H1 (cell line): ENCODE data around the gene STK39. TPM values are rescaled to one million over a fixed set of nuclear protein-coding genes. Genes with fewer than 3 reads are reported as not detected.

ENCODE experiments used
- CTCF ChIA-PET: fragments of 300-600 bp; sonication (Branson Sonifier 250); formaldehyde crosslinking; loops from one replicate; lab custom pipeline; 2021; ENCODE audit not compliant: partially characterized antibody; lab: Charles Lee
- POLR2A ChIA-PET: fragments of 300-600 bp; sonication (Branson Sonifier 250); formaldehyde crosslinking; loops from one replicate; lab custom pipeline; 2021; ENCODE audit warnings: inconsistent platforms; ENCODE audit not compliant: partially characterized antibody; lab: Charles Lee
- DNase-seq, 2 experiments: peaks; one replicate each; pipeline versions ENCODE4 v3.0.0 to v3.0.0-alpha.2; 2010 to 2022; ENCODE audit warnings: low spot score in 2 of 2, low read depth in 1 of 2, mixed read lengths in 1 of 2
- FAIRE-seq: peaks from 2 replicates; lab custom pipeline; 2011; peaks lifted over from hg19 to GRCh38; lab: Jason Lieb, UNC
- H2AFZ ChIP-seq: 2 replicates; pipeline ENCODE4 v1.8.1; 2012; ENCODE audit warnings: low read length, inconsistent platforms
- H2AK5ac ChIP-seq: 2 replicates; pipeline ENCODE4 v1.6.1; 2013; ENCODE audit warnings: low read depth, low read length
- H2BK120ac ChIP-seq: replicated peaks from 2 replicates; pipeline ENCODE3; 2013; ENCODE audit warnings: low read depth, low read length, inconsistent platforms
- H2BK12ac ChIP-seq: 2 replicates; pipeline ENCODE4 v1.6.1; 2013; ENCODE audit warnings: low read depth, low read length
- H2BK15ac ChIP-seq: 2 replicates; pipeline ENCODE4 v1.6.1; 2013; ENCODE audit warnings: low read length
- H2BK20ac ChIP-seq: 2 replicates; pipeline ENCODE4 v1.6.1; 2013; ENCODE audit warnings: low read length
- H2BK5ac ChIP-seq: 2 replicates; pipeline ENCODE4 v1.6.1; 2013; ENCODE audit warnings: low read depth, low read length
- H3K14ac ChIP-seq: 2 replicates; pipeline ENCODE4 v1.6.1; 2013; ENCODE audit warnings: inconsistent platforms; ENCODE audit not compliant: insufficient read length
- H3K18ac ChIP-seq: 2 replicates; pipeline ENCODE4 v1.6.1; 2013; ENCODE audit warnings: low read length; ENCODE audit errors: extremely low read depth
- H3K23ac ChIP-seq: 2 replicates; pipeline ENCODE4 v1.6.1; 2013; ENCODE audit warnings: inconsistent platforms; ENCODE audit not compliant: insufficient read length
- H3K23me2 ChIP-seq: 2 replicates; pipeline ENCODE4 v1.6.1; 2013; ENCODE audit warnings: low read depth, low read length
- H3K27ac ChIP-seq: 2 replicates; pipeline ENCODE4 v1.6.1; 2011; ENCODE audit warnings: low read depth, low read length, inconsistent platforms
- H3K27me3 ChIP-seq, 4 experiments: replicated peaks in 1 of 4; 1 replicate in 1 of 4; 2 replicates in 3 of 4; pipeline versions ENCODE4 v1.6.1 to v1.8.1; 2011 to 2013; ENCODE audit warnings: low read length in 3 of 4, mild to moderate bottlenecking in 3 of 4, inconsistent platforms in 2 of 4, mixed read lengths in 2 of 4, moderate library complexity in 1 of 4; ENCODE audit not compliant: control insufficient read depth in 3 of 4, insufficient read depth in 3 of 4; ENCODE audit errors: extremely low read depth in 1 of 4
- H3K36me3 ChIP-seq, 4 experiments: 2 replicates each; pipeline versions ENCODE4 v1.6.1 to v1.8.1; 2011 to 2013; ENCODE audit warnings: mild to moderate bottlenecking in 4 of 4, low read length in 3 of 4, moderate library complexity in 2 of 4, control low read depth in 1 of 4, inconsistent platforms in 1 of 4; ENCODE audit not compliant: insufficient read depth in 4 of 4, control insufficient read depth in 2 of 4
- H3K4ac ChIP-seq: replicated peaks from 2 replicates; pipeline ENCODE3; 2013; ENCODE audit warnings: low read length, low read depth, mixed read lengths, inconsistent platforms; ENCODE audit not compliant: insufficient read length
- H3K4me1 ChIP-seq, 4 experiments: replicated peaks in 1 of 4; 1 replicate in 1 of 4; 2 replicates in 3 of 4; pipeline versions ENCODE4 v1.6.1 to v1.8.1; 2011 to 2013; ENCODE audit warnings: low read length in 3 of 4, inconsistent platforms in 2 of 4, mixed read lengths in 1 of 4; ENCODE audit not compliant: insufficient read depth in 4 of 4, control insufficient read depth in 3 of 4
- H3K4me2 ChIP-seq, 2 experiments: 2 replicates each; pipeline versions ENCODE4 v1.6.1 to v1.8.1; 2011 to 2013; ENCODE audit warnings: low read depth in 2 of 2, low read length in 2 of 2, control low read depth in 1 of 2, inconsistent platforms in 1 of 2, mild to moderate bottlenecking in 1 of 2; ENCODE audit not compliant: insufficient read depth in 1 of 2
- H3K4me3 ChIP-seq, 4 experiments: fragments of 200-600, 300-600 bp in 1 of 4; sonication (generic), shearing (Covaris generic), sonication (Bioruptor Twin) in 1 of 4; 2 replicates each; pipeline versions ENCODE4 v1.5.1 to v1.8.1; 2011 to 2016; ENCODE audit warnings: low read length in 4 of 4, low read depth in 3 of 4, control low read depth in 2 of 4, inconsistent platforms in 2 of 4, mild to moderate bottlenecking in 2 of 4, mixed read lengths in 1 of 4, moderate library complexity in 1 of 4; ENCODE audit not compliant: insufficient read depth in 2 of 4; ENCODE audit errors: extremely low read depth in 1 of 4
- H3K56ac ChIP-seq: replicated peaks from 2 replicates; pipeline ENCODE3; 2013; ENCODE audit warnings: low read depth, mild to moderate bottlenecking, mixed read lengths, low read length, inconsistent platforms; ENCODE audit not compliant: insufficient read length
- H3K79me1 ChIP-seq: 2 replicates; pipeline ENCODE4 v1.6.1; 2013; ENCODE audit warnings: low read depth, low read length, control low read depth
- H3K79me2 ChIP-seq, 2 experiments: 2 replicates each; pipeline versions ENCODE4 v1.6.1 to v1.8.1; 2012 to 2013; ENCODE audit warnings: low read length in 2 of 2, mild to moderate bottlenecking in 2 of 2, inconsistent platforms in 1 of 2; ENCODE audit not compliant: insufficient read depth in 2 of 2, control insufficient read depth in 1 of 2
- H3K9ac ChIP-seq, 4 experiments: replicated peaks in 1 of 4; 1 replicate in 1 of 4; 2 replicates in 3 of 4; pipeline versions ENCODE4 v1.6.1 to v1.8.1; 2011 to 2013; ENCODE audit warnings: low read depth in 3 of 4, low read length in 3 of 4, control low read depth in 2 of 4, mild to moderate bottlenecking in 2 of 4, moderate library complexity in 2 of 4, inconsistent platforms in 1 of 4; ENCODE audit errors: extremely low read depth in 1 of 4
- H3K9me3 ChIP-seq, 2 experiments: 2 replicates each; pipeline versions ENCODE4 v1.6.1 to v1.8.1; 2012 to 2013; ENCODE audit warnings: mild to moderate bottlenecking in 2 of 2, moderate library complexity in 2 of 2, control low read depth in 1 of 2, inconsistent platforms in 1 of 2, low read depth in 1 of 2, low read length in 1 of 2, mixed read lengths in 1 of 2; ENCODE audit not compliant: insufficient read depth in 2 of 2
- H4K20me1 ChIP-seq, 2 experiments: replicated peaks in 1 of 2; 2 replicates each; pipeline versions ENCODE3 to v1.8.1; 2011 to 2013; ENCODE audit warnings: inconsistent platforms in 2 of 2, low read length in 2 of 2, mild to moderate bottlenecking in 1 of 2; ENCODE audit not compliant: insufficient read depth in 2 of 2, control insufficient read depth in 1 of 2
- H4K5ac ChIP-seq: 2 replicates; pipeline ENCODE4 v1.6.1; 2013; ENCODE audit warnings: low read length, low read depth, mixed read lengths, inconsistent platforms; ENCODE audit not compliant: insufficient read length
- H4K8ac ChIP-seq: 2 replicates; pipeline ENCODE4 v1.8.0; 2013; ENCODE audit warnings: mild to moderate bottlenecking, moderate library complexity, low read length, inconsistent platforms; ENCODE audit not compliant: insufficient read depth; ENCODE audit errors: extremely low read depth
- H4K91ac ChIP-seq: replicated peaks from 2 replicates; pipeline ENCODE3; 2013; ENCODE audit warnings: low read length, mixed read lengths, inconsistent platforms; ENCODE audit not compliant: insufficient read length
- CBX5 ChIP-seq: fragments of 300-800, 300-1000 bp; sonication (generic); IDR thresholded peaks from 2 replicates; pipeline ENCODE4 v1.7.1; 2016; ENCODE audit warnings: antibody characterized with exemption, low read length, low read depth
- SP1 ChIP-seq: IDR thresholded peaks from 2 replicates; pipeline ENCODE4 v1.6.1; 2011; ENCODE audit warnings: low read depth, low read length
- ZNF274 ChIP-seq: IDR thresholded peaks from 2 replicates; pipeline ENCODE4 v1.7.0; 2012; ENCODE audit warnings: low read length, borderline replicate concordance; ENCODE audit errors: extremely low read depth
- WGBS, 2 experiments: shearing (Covaris generic) in 1 of 2; methylation state at CpG; one replicate each; pipeline versions ENCODE4 v1.1.6 to v1.1.7; 2013 to 2015; ENCODE audit warnings: low lambda C conversion rate in 2 of 2, mixed read lengths in 2 of 2, inconsistent platforms in 1 of 2, low coverage in 1 of 2, missing lambda C conversion rate in 1 of 2; ENCODE audit not compliant: insufficient replicate concordance in 2 of 2, insufficient coverage in 1 of 2, insufficient read length in 1 of 2; ENCODE audit errors: extremely low coverage in 1 of 2, missing lambda C conversion rate in 1 of 2; 5-methylcytosine and 5-hydroxymethylcytosine counted together
- polyA plus RNA-seq, 7 experiments: library from polyadenylated mRNA; depleted of rRNA in 3 of 7; stranded (reverse) in 5 of 7; unstranded in 2 of 7; fragments of >200 nt in 5 of 7; fragments of 200-250 nt in 2 of 7; gene quantifications; 1 replicate in 5 of 7; 2 replicates in 1 of 7; 4 replicates in 1 of 7; pipeline versions ENCODE4 v1.2.1 to v1.2.3, GENCODE V29; 2011 to 2013; ENCODE audit warnings: missing spikeins in 2 of 7, mixed read lengths in 2 of 7
- total RNA-seq: library from RNA; stranded (reverse); fragmentation: NEBNext Ultra II Directional; extraction: Animal tissue kit (Norgen Biotek cat#: 25700); gene quantifications from 2 replicates; pipeline ENCODE4 v1.2.1, GENCODE V29; 2021

Gene STK39
- total and polyA plus RNA-seq, 2 of the 8 experiments (the other 6 are each of a cell fraction or from before 2014, with no cell fraction given): 13.7 to 23.8 TPM

DNA sequence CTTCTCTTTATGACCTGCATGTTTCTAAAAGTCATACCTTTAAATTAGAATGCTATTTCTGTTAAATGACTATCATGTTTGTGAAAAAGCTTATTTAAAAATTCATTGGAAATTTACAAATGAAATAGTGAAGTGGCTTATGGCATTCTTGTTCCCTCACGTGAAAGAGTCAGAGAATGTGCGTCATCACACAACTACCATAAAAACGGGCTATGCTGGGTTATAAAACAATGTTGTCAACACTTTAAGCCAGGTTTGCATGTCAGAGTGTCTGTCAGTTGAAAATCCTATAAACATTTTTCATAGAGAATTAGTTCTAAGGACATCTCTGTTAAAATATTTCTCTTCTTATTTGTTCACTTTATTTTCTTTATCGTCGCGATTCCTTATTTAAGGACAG, 42.5 kb upstream of the STK39 start:
- no peak overlapping the region for H2BK15ac ChIP-seq
- H3K4ac ChIP-seq: no peak overlapping the region
- H4K20me1 ChIP-seq: no peaks in the 10 kb centered on the region
- no peak overlapping the region for H3K4me3 ChIP-seq
- H3K9me3 ChIP-seq: no peaks in the 10 kb centered on the region
- H2BK12ac ChIP-seq: no peak overlapping the region
- no peaks in the 10 kb centered on the region for H3K4me1 ChIP-seq
- H4K5ac ChIP-seq: no peak overlapping the region
- ChIA-PET POLR2A (no interaction called here), CTCF (interaction anchor here (1.0 to 1.7 kb wide), 4 partner anchors 8 to 154 kb away, joined by 3 to 5 read pairs (median 4); no protein-coding TSS in a partner anchor)
- H2BK20ac ChIP-seq: no peak overlapping the region
- H2AK5ac ChIP-seq: no peak overlapping the region
- H4K8ac ChIP-seq: no peak overlapping the region
- H3K36me3 ChIP-seq: no peaks in the 10 kb centered on the region
- no peak overlapping the region for H4K91ac ChIP-seq
- no peaks in the 10 kb centered on the region for H3K79me2 ChIP-seq
- no peak overlapping the region for H3K18ac ChIP-seq
- FAIRE-seq (no peak), DNase-seq (no peak)
- no peak overlapping the region for H3K14ac ChIP-seq
- no peak overlapping the region for H2AFZ ChIP-seq
- H2BK5ac ChIP-seq: no peak overlapping the region
- H3K79me1 ChIP-seq: no peaks in the 10 kb centered on the region
- no peak overlapping the region for H3K23ac ChIP-seq
- no peak overlapping the region for H3K27ac ChIP-seq
- H3K9ac ChIP-seq: no peak overlapping the region
- no peak overlapping the region for H3K4me2 ChIP-seq
- H2BK120ac ChIP-seq: no peak overlapping the region
- H3K23me2 ChIP-seq: no peaks in the 10 kb centered on the region
- no peak for TF ChIP-seq CBX5
- TF ChIP-seq ZNF274: no peak
- no peak for TF ChIP-seq SP1
- TF ChIP-seq, all 59 proteins: peak for 0
- Histone ChIP-seq H3K56ac (no peak overlapping the region), H3K27me3 (no peaks in the 10 kb centered on the region)
- WGBS, 2 experiments: 92% methylated on average over 6 of the region's 6 CpGs; no CpG with 5 or more reads in 1 of the 2 experiments
